GM12878 (cell line): ENCODE results near the gene FHIP2A. TPM values are rescaled to one million over a fixed set of nuclear protein-coding genes. Genes with fewer than 3 reads are reported as not detected.

Experiments
- ASH2L ChIP-seq: fragments of 300-600, 200-600 bp; sonication (generic); IDR thresholded peaks from 2 replicates; pipeline ENCODE4 v1.6.1; 2017; ENCODE audit warnings: low read depth, mild to moderate bottlenecking, borderline replicate concordance
- BCL11A ChIP-seq: IDR thresholded peaks from 2 replicates; pipeline ENCODE4 v1.6.1; 2011; ENCODE audit warnings: low read depth, low read length
- CBX5 ChIP-seq: sonication (generic); IDR thresholded peaks from 2 replicates; pipeline ENCODE4 v1.6.1; 2016; ENCODE audit warnings: low read depth, moderate library complexity, mild to moderate bottlenecking, inconsistent platforms
- CHD1 ChIP-seq: IDR thresholded peaks from 2 replicates; pipeline ENCODE4 v1.6.1; 2012; ENCODE audit warnings: low read depth, low read length, improper control_type of control experiment
- CHD4 ChIP-seq: fragments of 200-600 bp; sonication (generic); IDR thresholded peaks from 2 replicates; pipeline ENCODE4 v1.6.1; 2016; ENCODE audit warnings: mild to moderate bottlenecking
- CREB1 ChIP-seq: IDR thresholded peaks from 2 replicates; pipeline ENCODE4 v1.6.1; 2012; ENCODE audit warnings: low read depth, mild to moderate bottlenecking, inconsistent platforms
- ESRRA ChIP-seq: IDR thresholded peaks from 2 replicates; pipeline ENCODE4 v1.6.1; 2012; ENCODE audit warnings: mild to moderate bottlenecking, low read length, improper control_type of control experiment
- KAT2A ChIP-seq: conservative IDR thresholded peaks from 2 replicates; pipeline ENCODE4 v1.6.1; 2011; ENCODE audit warnings: low read depth, low read length; ENCODE audit not compliant: control insufficient read depth
- KDM1A ChIP-seq: fragments of 200-600 bp; sonication (generic); IDR thresholded peaks from 2 replicates; pipeline ENCODE4 v1.6.1; 2016; ENCODE audit warnings: borderline replicate concordance
- MYB ChIP-seq: fragments of 150-350 bp; IDR thresholded peaks from 2 replicates; pipeline ENCODE4 v1.6.1; 2014; ENCODE audit warnings: mild to moderate bottlenecking, low read depth, low read length, borderline replicate concordance
- NR2C2 ChIP-seq: IDR thresholded peaks from 2 replicates; pipeline ENCODE4 v1.6.1; 2011; ENCODE audit warnings: borderline replicate concordance, low read depth; ENCODE audit not compliant: control insufficient read depth, insufficient read length
- NRF1 ChIP-seq: conservative IDR thresholded peaks from 2 replicates; pipeline ENCODE4 v1.6.1; 2011; ENCODE audit warnings: mild to moderate bottlenecking, low read depth, low read length, improper control_type of control experiment
- POLR2A ChIP-seq: IDR thresholded peaks from 2 replicates; pipeline ENCODE4 v1.6.1; 2011; ENCODE audit warnings: low read depth, mild to moderate bottlenecking, low read length
- POLR2AphosphoS5 ChIP-seq: IDR thresholded peaks from 2 replicates; pipeline ENCODE4 v1.6.1; 2011; ENCODE audit warnings: mild to moderate bottlenecking, low read length, inconsistent platforms
- RAD51 ChIP-seq: fragments of 450-650 bp; IDR thresholded peaks from 2 replicates; pipeline ENCODE4 v1.6.1; 2016; ENCODE audit warnings: moderate library complexity, mild to moderate bottlenecking, inconsistent platforms
- RELA ChIP-seq: fragments of 450-650 bp; IDR thresholded peaks from 2 replicates; pipeline ENCODE4 v1.8.0; 2014; ENCODE audit warnings: borderline replicate concordance; ENCODE audit not compliant: partially characterized antibody
- SMARCA5 ChIP-seq: fragments of 450-650 bp; IDR thresholded peaks from 2 replicates; pipeline ENCODE4 v1.6.1; 2017; ENCODE audit warnings: mild to moderate bottlenecking
- STAT3 ChIP-seq: IDR thresholded peaks from 2 replicates; pipeline ENCODE4 v1.6.1; 2011; ENCODE audit warnings: low read depth, low read length, improper control_type of control experiment
- YY1 ChIP-seq: IDR thresholded peaks from 2 replicates; pipeline ENCODE4 v1.6.1; 2011; ENCODE audit warnings: low read depth, mild to moderate bottlenecking, low read length
- ZBED1 ChIP-seq: IDR thresholded peaks from 2 replicates; pipeline ENCODE4 v1.6.1; 2016; ENCODE audit warnings: borderline replicate concordance
- ZNF384 ChIP-seq: IDR thresholded peaks from 2 replicates; pipeline ENCODE4 v1.6.1; 2012; ENCODE audit warnings: low read depth, mild to moderate bottlenecking, low read length, improper control_type of control experiment, borderline replicate concordance
- polyA plus RNA-seq, 11 experiments: library from polyadenylated mRNA; depleted of rRNA in 4 of 11; unstranded in 6 of 11; stranded (reverse) in 5 of 11; fragments of >200 nt; fragmentation: Nextera tagmentation in 4 of 11; fragmentation: Illumina TruSeq in 1 of 11; extraction: Ambion mirVana in 4 of 11; extraction: Trizol in 1 of 11; gene quantifications; 1 replicate in 1 of 11; 2 replicates in 10 of 11; pipeline versions ENCODE4 v1.2.1 to v1.2.3, GENCODE V29; 2011 to 2016; ENCODE audit warnings: inconsistent platforms in 2 of 11, missing spikeins in 2 of 11, low read depth in 1 of 11
- total RNA-seq, 4 experiments: library from RNA; depleted of rRNA in 3 of 4; stranded (reverse); fragments of >200 nt in 3 of 4; fragmentation: Illumina TruSeq in 1 of 4; extraction: Trizol in 1 of 4; gene quantifications; 2 replicates each; pipeline versions ENCODE4 v1.2.1 to v1.2.3, GENCODE V29; 2013 to 2021
- TF ChIP-seq, protein P1 (sequence below): IDR thresholded peaks from 2 replicates; pipeline ENCODE4 v1.6.1; 2011; ENCODE audit warnings: low read depth, mild to moderate bottlenecking, low read length, moderate library complexity, borderline replicate concordance; ENCODE audit errors: extremely low read depth
- TF ChIP-seq, protein P2 (sequence below): IDR thresholded peaks from 2 replicates; pipeline ENCODE4 v1.6.1; 2012; ENCODE audit warnings: mild to moderate bottlenecking, low read depth, low read length
- TF ChIP-seq, protein P3 (sequence below): fragments of 450-650 bp; formaldehyde crosslinking; IDR thresholded peaks from 2 replicates; pipeline ENCODE4 v1.4.0; 2022; ENCODE audit warnings: mild to moderate bottlenecking, moderate library complexity

The FHIP2A gene
- total and polyA plus RNA-seq, 10 of the 15 experiments (the other 5 are each of a cell fraction or from before 2014, with no cell fraction given): 6.8 to 30.4 (median 17.0) TPM

DNA sequence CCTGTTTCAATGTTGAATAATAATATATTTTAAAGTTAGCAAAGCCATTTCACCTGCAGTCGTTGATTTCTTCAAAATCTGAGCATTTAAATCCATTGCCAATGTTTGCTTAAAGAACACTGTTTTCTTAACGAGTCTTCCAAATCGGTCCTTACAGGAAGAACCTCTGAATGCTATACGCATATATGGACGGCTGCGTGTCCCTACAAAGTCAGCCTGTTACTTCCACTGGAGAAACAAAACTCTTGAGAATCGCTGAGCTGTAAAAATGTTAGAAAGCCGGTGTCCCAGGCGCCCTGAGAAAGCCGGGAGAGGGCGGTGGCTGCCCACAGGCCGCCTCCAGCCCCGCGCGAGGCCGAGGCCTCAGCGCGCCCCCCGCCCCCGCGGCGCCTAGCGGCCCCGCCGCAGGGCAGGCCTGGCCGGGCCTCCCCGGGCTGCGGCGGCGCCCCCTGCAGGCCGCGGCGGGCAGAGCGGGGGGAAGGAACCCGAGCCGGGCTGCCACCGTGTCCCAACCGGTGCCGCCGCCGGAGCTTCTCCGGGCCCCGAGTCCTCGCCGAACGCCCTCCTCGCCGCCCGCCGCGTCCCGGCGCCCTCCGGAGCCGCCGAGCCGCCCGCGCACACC, at the start of gene FHIP2A (continued):
- TF ChIP-seq, protein P1, sequence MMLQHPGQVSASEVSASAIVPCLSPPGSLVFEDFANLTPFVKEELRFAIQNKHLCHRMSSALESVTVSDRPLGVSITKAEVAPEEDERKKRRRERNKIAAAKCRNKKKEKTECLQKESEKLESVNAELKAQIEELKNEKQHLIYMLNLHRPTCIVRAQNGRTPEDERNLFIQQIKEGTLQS: no peak
- TF ChIP-seq BCL11A: no peak
- no peak for TF ChIP-seq STAT3
- TF ChIP-seq ESRRA: no peak
- TF ChIP-seq RAD51: no peak
- no peak for TF ChIP-seq CHD1
- TF ChIP-seq POLR2A: peak; percentile 73
- TF ChIP-seq KDM1A: no peak
- no peak for TF ChIP-seq NR2C2
- TF ChIP-seq ZNF384: no peak
- TF ChIP-seq, protein P2, sequence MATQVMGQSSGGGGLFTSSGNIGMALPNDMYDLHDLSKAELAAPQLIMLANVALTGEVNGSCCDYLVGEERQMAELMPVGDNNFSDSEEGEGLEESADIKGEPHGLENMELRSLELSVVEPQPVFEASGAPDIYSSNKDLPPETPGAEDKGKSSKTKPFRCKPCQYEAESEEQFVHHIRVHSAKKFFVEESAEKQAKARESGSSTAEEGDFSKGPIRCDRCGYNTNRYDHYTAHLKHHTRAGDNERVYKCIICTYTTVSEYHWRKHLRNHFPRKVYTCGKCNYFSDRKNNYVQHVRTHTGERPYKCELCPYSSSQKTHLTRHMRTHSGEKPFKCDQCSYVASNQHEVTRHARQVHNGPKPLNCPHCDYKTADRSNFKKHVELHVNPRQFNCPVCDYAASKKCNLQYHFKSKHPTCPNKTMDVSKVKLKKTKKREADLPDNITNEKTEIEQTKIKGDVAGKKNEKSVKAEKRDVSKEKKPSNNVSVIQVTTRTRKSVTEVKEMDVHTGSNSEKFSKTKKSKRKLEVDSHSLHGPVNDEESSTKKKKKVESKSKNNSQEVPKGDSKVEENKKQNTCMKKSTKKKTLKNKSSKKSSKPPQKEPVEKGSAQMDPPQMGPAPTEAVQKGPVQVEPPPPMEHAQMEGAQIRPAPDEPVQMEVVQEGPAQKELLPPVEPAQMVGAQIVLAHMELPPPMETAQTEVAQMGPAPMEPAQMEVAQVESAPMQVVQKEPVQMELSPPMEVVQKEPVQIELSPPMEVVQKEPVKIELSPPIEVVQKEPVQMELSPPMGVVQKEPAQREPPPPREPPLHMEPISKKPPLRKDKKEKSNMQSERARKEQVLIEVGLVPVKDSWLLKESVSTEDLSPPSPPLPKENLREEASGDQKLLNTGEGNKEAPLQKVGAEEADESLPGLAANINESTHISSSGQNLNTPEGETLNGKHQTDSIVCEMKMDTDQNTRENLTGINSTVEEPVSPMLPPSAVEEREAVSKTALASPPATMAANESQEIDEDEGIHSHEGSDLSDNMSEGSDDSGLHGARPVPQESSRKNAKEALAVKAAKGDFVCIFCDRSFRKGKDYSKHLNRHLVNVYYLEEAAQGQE: no peak; the same call in 1 of the 2 replicates
- TF ChIP-seq CREB1: no peak
- peak; percentile 99 for TF ChIP-seq SMARCA5
- no peak for TF ChIP-seq ZBED1
- no peak for TF ChIP-seq KAT2A
- TF ChIP-seq, protein P3, sequence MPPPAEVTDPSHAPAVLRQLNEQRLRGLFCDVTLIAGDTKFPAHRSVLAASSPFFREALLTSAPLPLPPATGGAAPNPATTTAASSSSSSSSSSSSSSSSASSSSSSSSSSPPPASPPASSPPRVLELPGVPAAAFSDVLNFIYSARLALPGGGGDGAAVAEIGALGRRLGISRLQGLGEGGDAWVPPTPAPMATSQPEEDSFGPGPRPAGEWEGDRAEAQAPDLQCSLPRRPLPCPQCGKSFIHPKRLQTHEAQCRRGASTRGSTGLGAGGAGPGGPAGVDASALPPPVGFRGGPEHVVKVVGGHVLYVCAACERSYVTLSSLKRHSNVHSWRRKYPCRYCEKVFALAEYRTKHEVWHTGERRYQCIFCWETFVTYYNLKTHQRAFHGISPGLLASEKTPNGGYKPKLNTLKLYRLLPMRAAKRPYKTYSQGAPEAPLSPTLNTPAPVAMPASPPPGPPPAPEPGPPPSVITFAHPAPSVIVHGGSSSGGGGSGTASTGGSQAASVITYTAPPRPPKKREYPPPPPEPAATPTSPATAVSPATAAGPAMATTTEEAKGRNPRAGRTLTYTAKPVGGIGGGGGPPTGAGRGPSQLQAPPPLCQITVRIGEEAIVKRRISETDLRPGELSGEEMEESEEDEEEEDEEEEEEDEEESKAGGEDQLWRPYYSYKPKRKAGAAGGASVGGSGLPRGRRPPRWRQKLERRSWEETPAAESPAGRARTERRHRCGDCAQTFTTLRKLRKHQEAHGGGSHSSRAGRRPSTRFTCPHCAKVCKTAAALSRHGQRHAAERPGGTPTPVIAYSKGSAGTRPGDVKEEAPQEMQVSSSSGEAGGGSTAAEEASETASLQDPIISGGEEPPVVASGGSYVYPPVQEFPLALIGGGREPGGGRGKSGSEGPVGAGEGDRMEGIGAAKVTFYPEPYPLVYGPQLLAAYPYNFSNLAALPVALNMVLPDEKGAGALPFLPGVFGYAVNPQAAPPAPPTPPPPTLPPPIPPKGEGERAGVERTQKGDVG (CRISPR knock-in tag): no peak
- no peak for TF ChIP-seq CHD4
- TF ChIP-seq CBX5: no peak
- TF ChIP-seq MYB: no peak
- peak; percentile 72; the same call in 1 of the 2 replicates for TF ChIP-seq YY1
- no peak for TF ChIP-seq ASH2L
- peak; percentile 47; the same call in 1 of the 2 replicates for TF ChIP-seq POLR2AphosphoS5
- TF ChIP-seq NRF1: no peak
- TF ChIP-seq RELA: no peak
